Measurements from ENCODE around the gene COL23A1.

- TF ChIP-seq CTCF (IDR thresholded peaks at IDR 0.05; ENCODE audit: low read depth, low read length) (no peak), EZH2phosphoT487 (IDR thresholded peaks at IDR 0.05; ENCODE audit: low read depth) (no peak)
These were observed 345.6 kb downstream of the COL23A1 start for GRCh38 chr5:178244576-178244975.

Data from OCI-LY3 (cell line).